ENCODE measurements around the gene EFNA5.

Gene EFNA5

DNA sequence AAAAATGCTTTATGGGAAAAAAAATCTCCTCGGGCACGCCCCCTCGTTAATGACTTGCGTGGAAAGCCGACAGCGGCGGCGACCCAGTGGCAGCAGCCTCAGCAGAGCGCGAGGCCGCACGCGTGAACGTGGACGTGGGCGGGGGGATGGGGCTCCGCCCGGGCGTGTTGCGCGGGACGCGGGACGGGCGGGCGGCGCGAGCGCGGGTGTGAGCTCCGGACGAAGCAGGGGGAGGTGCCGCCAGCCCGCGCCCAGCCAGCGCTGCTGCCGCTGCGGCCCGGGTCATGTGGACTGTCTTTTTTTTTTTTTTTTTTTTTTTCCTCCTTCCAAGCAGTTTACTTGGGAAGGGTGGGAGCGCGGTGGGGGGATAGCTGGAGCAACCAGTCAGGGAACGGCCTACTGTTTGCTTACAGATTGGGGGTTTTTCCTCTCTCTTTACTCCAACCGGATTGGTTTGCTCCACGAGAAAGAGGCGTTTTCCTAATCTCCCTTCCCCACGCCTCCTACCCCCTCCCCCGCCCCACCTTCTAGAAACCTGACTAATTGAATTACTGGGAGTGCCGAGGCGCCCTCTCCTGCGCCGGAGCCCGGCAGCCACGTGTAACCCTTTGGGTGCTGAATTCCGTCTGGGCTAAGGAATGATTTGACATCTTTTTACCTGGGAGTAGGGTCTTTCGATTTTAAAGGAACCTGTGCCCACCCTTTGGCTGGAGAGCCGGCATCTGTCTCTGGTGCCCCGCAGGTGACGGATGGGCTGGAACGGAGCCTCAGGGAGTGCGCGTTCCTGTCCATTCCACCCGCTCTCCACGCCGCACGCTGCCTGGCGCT is 1.7 kb upstream of the EFNA5 start:
- no peak for DNase-seq

GRCh38 chr5:107671742-107672210 is 1.0 kb upstream of the EFNA5 start:
- no peak for DNase-seq

DNA sequence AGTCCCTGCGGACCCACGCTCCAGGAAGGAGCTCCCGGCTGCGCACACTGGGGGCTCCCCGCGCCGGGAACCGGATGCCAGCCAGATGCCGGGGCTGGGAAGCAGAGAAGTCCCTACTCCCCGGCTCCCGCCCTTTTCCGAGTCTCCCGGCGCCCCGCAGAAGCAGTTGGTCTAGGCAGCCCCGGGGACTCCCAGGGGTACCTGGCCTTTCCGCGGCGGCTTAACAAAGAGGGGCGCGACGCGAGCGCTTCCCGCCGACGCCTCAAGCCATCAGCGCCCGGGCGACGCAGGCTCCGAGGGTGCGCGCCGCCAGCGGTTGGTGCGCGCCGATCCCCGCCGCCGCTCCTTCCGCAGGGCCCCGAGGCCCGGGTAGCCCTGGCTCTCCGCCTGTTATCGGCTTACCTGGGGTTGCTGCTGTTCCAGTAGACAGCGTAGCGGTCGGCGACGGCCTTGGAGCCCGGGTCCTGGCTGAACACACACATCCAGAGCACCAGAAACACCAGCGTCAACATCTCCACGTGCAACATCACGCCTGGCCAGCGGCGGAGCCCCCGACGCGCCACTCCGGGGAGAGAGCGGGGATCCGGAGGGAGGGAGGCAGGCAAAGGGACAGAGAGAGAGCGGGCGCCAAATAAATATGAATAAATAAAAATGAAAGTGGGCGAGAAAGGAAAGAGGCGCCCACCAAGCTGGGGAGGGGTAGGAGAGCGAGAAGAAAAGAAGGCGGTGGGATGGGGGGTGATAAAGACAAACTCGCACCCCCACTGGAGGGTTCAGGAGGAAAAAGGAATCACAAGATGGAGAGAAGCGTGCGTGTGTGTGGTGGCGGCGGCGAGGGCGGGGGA is 428 bp downstream of the EFNA5 start:
- no peak for DNase-seq

GRCh38 chr5:107669096-107670031 is 1.4 kb downstream of the EFNA5 start:
- DNase-seq: no peak

DNA sequence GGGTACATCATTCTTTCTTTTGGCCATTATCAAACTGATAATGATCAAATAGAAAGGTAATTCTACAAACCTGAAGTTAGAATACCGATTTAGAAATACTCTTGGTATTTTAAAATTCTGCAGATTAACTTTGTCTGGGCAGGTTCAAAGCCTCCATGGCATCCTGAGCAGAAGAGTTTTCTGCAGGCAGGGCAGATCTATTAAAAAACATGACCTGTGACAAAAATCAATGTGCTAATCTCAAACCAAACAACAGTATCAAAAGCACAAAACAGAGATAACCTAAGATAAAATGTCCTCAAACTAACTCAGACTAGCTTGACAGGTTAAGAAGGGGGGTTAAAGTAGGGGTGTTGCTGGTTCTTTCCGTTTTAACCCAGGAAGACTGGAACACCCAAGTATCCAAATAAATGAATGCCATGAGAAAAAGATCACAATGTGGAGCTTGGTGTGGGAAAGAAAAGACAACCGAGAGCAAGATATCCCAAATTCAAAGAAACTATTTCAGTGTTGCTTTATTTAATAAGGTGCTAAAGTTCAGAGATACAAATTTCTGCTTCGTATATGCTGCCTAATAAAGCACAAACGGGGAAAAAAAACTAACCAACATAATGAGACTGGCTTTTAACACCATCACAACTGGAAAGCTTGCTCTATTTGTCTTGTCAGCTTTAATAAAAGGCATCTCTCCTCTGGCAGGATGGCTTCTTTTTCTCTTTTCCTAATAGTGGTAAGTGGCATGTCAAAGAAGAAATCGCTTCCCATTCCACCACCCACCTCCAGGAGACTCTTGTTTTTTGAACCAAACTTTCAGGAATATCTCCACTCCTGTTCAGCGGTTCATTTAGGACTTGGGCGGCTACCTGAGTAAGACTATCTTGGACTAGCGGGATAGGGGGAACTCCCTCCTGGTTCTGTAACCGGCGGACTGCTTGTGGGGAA is 2.3 kb downstream of the EFNA5 start:
- DNase-seq: no peak

DNA sequence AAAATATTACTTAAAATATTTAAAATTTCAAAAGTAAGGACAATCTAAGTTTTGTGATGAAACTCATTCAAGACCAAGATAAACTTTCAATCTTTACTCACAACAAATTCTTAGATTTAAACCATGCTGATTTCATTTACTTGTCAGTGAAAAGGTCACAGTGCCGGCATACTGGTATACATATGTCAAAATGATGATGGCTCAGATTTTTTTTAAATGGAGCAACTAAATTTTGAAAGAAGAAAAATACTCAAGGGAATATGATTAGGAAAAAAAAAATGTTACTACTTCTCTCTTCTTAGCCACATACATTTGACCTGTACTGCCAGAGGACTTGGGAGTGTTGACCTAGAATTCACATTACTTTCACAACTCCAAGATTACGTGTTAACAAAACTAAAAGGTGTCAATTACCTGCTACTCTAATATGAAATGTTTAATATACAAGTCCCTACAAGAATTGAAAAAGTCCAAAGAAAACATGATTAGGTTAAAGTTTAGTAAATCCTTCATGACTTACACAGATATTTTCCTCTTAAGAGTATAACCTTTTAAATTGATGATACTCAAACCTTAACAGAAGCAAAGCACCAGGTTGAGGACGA is 4.6 kb downstream of the EFNA5 start:
- no peak for DNase-seq

GRCh38 chr5:107665036-107665570 is 5.6 kb downstream of the EFNA5 start:
- DNase-seq: no peak

DNA sequence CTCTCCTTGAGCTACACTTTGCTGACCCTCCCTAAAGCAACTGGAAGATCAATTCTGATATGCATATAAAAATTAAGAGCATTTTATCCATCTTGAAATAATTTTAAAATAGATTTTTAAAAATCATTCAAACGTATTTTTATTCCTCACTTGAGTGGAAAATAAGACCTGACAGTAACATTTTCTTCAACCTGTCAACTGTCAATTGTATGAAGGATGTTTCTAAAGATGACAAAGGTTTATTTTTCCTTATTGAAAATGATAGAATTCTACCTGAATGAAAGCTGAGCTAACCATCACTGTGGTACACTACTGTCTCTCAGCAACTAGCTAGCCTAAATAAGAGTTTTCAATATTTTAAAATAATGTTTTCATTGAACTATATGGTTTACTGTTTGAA is 7.0 kb downstream of the EFNA5 start:
- DNase-seq: no peak

DNA sequence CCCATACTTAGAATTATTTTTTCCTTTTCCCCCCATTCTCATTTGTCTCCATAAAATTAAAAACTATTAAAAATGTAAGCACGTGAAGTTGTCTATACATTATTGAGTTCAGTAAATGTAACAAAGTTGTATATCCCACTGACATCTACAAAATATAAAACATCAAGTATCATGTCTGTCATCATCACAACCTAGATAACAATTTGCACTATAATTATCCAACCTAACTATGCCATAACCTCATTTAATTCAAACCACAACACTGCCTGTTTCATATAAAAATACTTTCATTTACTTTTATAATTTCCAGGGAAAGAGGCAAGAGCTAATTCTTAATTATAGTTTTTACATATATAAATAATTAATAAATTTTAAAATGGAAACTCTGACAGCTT is 9.1 kb downstream of the EFNA5 start:
- no peak for DNase-seq

DNA sequence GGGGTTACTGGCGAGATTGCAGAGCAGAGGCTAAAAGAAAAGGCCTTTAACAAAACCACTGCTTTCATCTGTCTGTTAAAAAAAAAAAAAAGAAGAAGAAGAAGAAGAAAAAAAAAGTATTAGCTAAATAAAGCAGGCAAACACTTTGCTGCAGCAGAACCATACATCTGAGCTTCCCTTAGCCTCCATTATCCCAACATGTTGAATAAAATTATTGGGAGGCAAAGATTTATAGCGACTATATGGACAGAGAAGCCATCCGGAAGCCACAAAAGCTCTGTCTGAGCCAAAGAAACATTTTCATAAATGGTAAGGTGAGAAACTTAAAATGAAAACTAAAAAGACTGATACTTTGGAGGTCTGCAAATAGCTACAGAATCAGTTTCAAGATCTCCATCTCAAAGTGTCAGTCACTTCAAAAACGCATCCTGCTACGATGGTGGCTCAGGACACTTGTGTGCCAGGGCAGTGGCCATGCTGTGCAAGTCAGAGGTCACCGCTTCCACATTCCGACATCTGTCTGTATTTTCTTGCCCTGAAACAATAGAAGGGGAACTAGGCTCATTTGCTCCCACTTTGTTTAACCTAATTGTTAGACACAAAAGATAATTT is 9.6 kb downstream of the EFNA5 start:
- DNase-seq: no peak

DNA sequence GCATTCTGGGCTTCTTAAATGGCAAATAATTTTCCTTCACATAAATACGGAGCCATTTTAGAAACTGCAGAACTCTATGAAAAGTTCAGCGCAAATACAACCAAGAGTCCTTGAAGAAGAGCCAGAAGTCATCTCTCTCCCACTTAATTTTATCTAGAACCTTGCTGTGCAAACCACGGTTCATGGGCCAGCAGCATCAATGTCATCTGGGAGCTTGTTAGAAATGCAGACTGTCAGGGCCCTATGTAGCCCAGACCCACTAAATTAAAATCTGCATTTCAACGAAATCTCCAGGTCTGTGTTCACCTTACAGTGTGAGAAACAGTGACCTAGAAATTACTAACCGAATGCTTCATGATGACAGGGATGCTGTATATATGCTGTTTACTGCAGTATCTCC is 12.2 kb downstream of the EFNA5 start:
- DNase-seq: no peak

- DNase-seq: no peak
These were observed 14.9 kb downstream of the EFNA5 start for GRCh38 chr5:107655831-107656230.

- DNase-seq: no peak
These were observed 15.9 kb downstream of the EFNA5 start for GRCh38 chr5:107654827-107655226.

DNA sequence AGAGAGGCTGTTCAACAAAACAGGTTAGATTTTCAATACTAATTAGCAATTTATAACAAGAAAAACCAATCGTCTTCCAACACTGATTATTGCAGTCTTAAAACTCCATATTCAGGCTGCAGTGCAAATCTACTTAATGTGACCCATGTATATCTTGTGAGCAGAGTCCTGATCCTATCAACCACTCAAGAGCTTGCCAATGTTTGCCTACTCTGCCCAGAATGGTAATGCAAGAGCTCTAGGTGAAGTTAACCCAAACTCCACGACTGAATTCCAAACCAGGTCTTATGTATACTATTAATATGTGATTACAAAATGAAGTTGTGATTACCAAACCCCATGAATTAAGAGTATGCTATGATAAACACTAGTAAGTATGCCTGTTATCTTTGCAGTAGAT is 17.1 kb downstream of the EFNA5 start:
- no peak for DNase-seq

GRCh38 chr5:107652839-107653607 is 17.7 kb downstream of the EFNA5 start:
- DNase-seq: no peak

GRCh38 chr5:107652408-107652807 is 18.3 kb downstream of the EFNA5 start:
- no peak for DNase-seq

- DNase-seq: no peak
These were observed 19.4 kb downstream of the EFNA5 start for GRCh38 chr5:107651325-107651724.

- DNase-seq: no peak
These were observed 24.3 kb downstream of the EFNA5 start for GRCh38 chr5:107646418-107646817.

DNA sequence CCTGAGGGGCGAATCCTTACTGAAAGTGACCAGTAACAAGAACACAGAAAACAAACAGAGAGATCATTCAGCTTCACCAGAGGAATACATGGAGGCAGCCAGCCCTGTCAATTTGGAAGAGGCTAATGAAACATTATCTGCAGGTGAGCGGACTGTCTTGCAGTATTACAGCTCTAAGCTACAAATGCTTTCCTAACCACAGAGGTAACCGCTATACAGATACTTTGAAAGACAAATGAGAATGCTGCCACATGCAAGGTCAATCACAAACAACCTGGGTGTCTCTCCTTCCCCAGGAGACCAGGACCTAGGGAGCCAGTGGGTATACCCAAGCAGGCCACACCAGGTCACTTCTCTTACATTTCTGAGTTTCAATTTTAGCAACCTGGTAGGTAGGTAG is 30.2 kb downstream of the EFNA5 start:
- no peak for DNase-seq

DNA sequence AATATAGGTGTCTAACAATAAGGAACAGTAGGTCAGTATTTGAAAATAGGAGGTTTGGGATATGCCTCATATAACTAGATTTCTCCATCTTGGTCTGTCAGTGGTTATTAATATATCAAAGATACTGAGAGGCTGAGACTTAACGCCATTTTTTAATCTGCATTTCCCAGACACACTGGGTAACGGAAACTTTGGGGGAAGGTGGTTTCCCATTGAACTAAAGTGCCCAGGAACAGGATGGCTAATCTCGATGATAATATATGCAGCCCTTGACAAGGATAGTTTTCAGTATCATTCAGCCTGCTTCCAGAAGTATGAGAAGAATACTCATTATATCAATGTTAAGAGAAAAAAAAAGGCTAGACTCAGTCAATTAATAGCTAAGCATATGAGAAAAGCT is 30.7 kb downstream of the EFNA5 start:
- DNase-seq: no peak
